ENCODE results near the gene RAB18.
"Not testable (repeated sequence)": the region's sequence is repeated elsewhere in the genome, so short reads cannot be mapped to it uniquely, and the experiment has no call there.

Gene RAB18

GRCh38 chr10:27564880-27565279 lies 60.8 kb downstream of the RAB18 start:
- ChIA-PET POLR2A (no interaction called here), CTCF (no interaction called here)
- TF ChIP-seq ZNF384 (IDR thresholded peaks at IDR 0.05) (no peak), TARDBP (IDR thresholded peaks at IDR 0.05) (no peak)
- no peak for DNase-seq (ENCODE audit: extremely low spot score)

GRCh38 chr10:27568196-27569175 lies 64.4 kb downstream of the RAB18 start:
- CTCF ChIA-PET, result no interaction called here
- POLR2A ChIA-PET, result no interaction called here
- no peak for DNase-seq (ENCODE audit: extremely low spot score)
- TF ChIP-seq FOXM1 (IDR thresholded peaks at IDR 0.05; ENCODE audit: borderline replicate concordance), result no peak
- TF ChIP-seq HDGF (IDR thresholded peaks at IDR 0.05; ENCODE audit: borderline replicate concordance), result no peak
- TF ChIP-seq ELF4 (IDR thresholded peaks at IDR 0.05), result no peak
- TF ChIP-seq FOXA1 (IDR thresholded peaks at IDR 0.05), result no peak
- no peak for TF ChIP-seq FOXK2 (IDR thresholded peaks at IDR 0.05)
- no peak for TF ChIP-seq PKNOX1 (IDR thresholded peaks at IDR 0.05)
- TF ChIP-seq BHLHE40 (IDR thresholded peaks at IDR 0.05; ENCODE audit: borderline replicate concordance), result no peak
- no peak for TF ChIP-seq CTBP1 (IDR thresholded peaks at IDR 0.05; ENCODE audit: borderline replicate concordance)
- no peak for TF ChIP-seq LEF1 (IDR thresholded peaks at IDR 0.05; ENCODE audit: borderline replicate concordance)
- TF ChIP-seq L3MBTL2 (conservative IDR thresholded peaks at IDR 0.05), result no peak
- no peak for TF ChIP-seq SP1 (IDR thresholded peaks at IDR 0.05)
- TF ChIP-seq ARNT (IDR thresholded peaks at IDR 0.05), result no peak

GRCh38 chr10:27569946-27570345 lies 65.8 kb downstream of the RAB18 start:
- DNase-seq (ENCODE audit: extremely low spot score), result no peak
- ChIA-PET CTCF (no interaction called here), POLR2A (no interaction called here)
- TF ChIP-seq NFRKB (IDR thresholded peaks at IDR 0.05) (no peak), LEF1 (IDR thresholded peaks at IDR 0.05; ENCODE audit: borderline replicate concordance) (no peak), ELF4 (IDR thresholded peaks at IDR 0.05) (no peak), SUZ12 (IDR thresholded peaks at IDR 0.05) (no peak), L3MBTL2 (conservative IDR thresholded peaks at IDR 0.05) (no peak), FOXM1 (IDR thresholded peaks at IDR 0.05; ENCODE audit: borderline replicate concordance) (no peak)

GRCh38 chr10:27577038-27577437 lies 72.9 kb downstream of the RAB18 start:
- DNase-seq (ENCODE audit: extremely low spot score); CTCF ChIA-PET; POLR2A ChIA-PET: not testable (repeated sequence)

GRCh38 chr10:27578316-27578715 lies 74.2 kb downstream of the RAB18 start:
- POLR2A ChIA-PET, result no interaction called here
- DNase-seq (ENCODE audit: extremely low spot score), result no peak
- TF ChIP-seq FOXK2 (IDR thresholded peaks at IDR 0.05) (no peak), SP1 (IDR thresholded peaks at IDR 0.05) (no peak)
- CTCF ChIA-PET, result no interaction called here

GRCh38 chr10:27581225-27581624 lies 77.1 kb downstream of the RAB18 start:
- DNase-seq (ENCODE audit: extremely low spot score), result no peak
- TF ChIP-seq CTBP1 (IDR thresholded peaks at IDR 0.05; ENCODE audit: borderline replicate concordance) (no peak), LEF1 (IDR thresholded peaks at IDR 0.05; ENCODE audit: borderline replicate concordance) (no peak), ARNT (IDR thresholded peaks at IDR 0.05) (no peak), FOXA1 (IDR thresholded peaks at IDR 0.05) (no peak), PKNOX1 (IDR thresholded peaks at IDR 0.05) (no peak), HDGF (IDR thresholded peaks at IDR 0.05; ENCODE audit: borderline replicate concordance) (no peak), SUZ12 (IDR thresholded peaks at IDR 0.05) (no peak), BHLHE40 (IDR thresholded peaks at IDR 0.05; ENCODE audit: borderline replicate concordance) (no peak), FOXM1 (IDR thresholded peaks at IDR 0.05; ENCODE audit: borderline replicate concordance) (no peak), NFRKB (IDR thresholded peaks at IDR 0.05) (no peak), TARDBP (IDR thresholded peaks at IDR 0.05) (no peak)
- ChIA-PET CTCF (no interaction called here), POLR2A (no interaction called here)

GRCh38 chr10:27584302-27584701 lies 80.2 kb downstream of the RAB18 start:
- POLR2A ChIA-PET, result no interaction called here
- TF ChIP-seq L3MBTL2 (conservative IDR thresholded peaks at IDR 0.05) (no peak), HDGF (IDR thresholded peaks at IDR 0.05; ENCODE audit: borderline replicate concordance) (no peak), ZNF384 (IDR thresholded peaks at IDR 0.05) (no peak), PKNOX1 (IDR thresholded peaks at IDR 0.05) (no peak), SP1 (IDR thresholded peaks at IDR 0.05) (no peak), LEF1 (IDR thresholded peaks at IDR 0.05; ENCODE audit: borderline replicate concordance) (no peak), FOXM1 (IDR thresholded peaks at IDR 0.05; ENCODE audit: borderline replicate concordance) (no peak), FOXK2 (IDR thresholded peaks at IDR 0.05) (no peak), ELF4 (IDR thresholded peaks at IDR 0.05) (no peak), TARDBP (IDR thresholded peaks at IDR 0.05) (no peak), SUZ12 (IDR thresholded peaks at IDR 0.05) (no peak), ARNT (IDR thresholded peaks at IDR 0.05) (no peak), BHLHE40 (IDR thresholded peaks at IDR 0.05; ENCODE audit: borderline replicate concordance) (no peak), FOXA1 (IDR thresholded peaks at IDR 0.05) (no peak), CTBP1 (IDR thresholded peaks at IDR 0.05; ENCODE audit: borderline replicate concordance) (no peak), NFRKB (IDR thresholded peaks at IDR 0.05) (no peak)
- DNase-seq (ENCODE audit: extremely low spot score), result no peak
- CTCF ChIA-PET, result no interaction called here

Data from HEK293T (cell line).